Measurements from ENCODE around the gene AKR1B1.

- TF ChIP-seq CTCF (IDR thresholded peaks at IDR 0.05) (no peak), ZFX (IDR thresholded peaks at IDR 0.05; ENCODE audit: borderline replicate concordance) (no peak)
These were observed 6.6 kb upstream of the AKR1B1 start for GRCh38 chr7:134465491-134465890.

Measured in 22Rv1 (cell line).